Stimulated activated CD8-positive, alpha-beta memory T cell treated with anti-CD3 and anti-CD28 coated beads, Interleukin-7, amount 100 ng/mL, for 24 hours (primary cell): ENCODE results near the gene MOSMO.
"Not testable (repeated sequence)": the region's sequence is repeated elsewhere in the genome, so short reads cannot be mapped to it uniquely, and the experiment has no call there.

Source experiments
- DNase-seq: peaks from one replicate; pipeline ENCODE4 v3.0.0-alpha.2; 2020; ENCODE audit warnings: low read depth

The MOSMO gene

GRCh38 chr16:22003195-22003594, 4.7 kb upstream of the MOSMO start:
- DNase-seq = no peak

DNA sequence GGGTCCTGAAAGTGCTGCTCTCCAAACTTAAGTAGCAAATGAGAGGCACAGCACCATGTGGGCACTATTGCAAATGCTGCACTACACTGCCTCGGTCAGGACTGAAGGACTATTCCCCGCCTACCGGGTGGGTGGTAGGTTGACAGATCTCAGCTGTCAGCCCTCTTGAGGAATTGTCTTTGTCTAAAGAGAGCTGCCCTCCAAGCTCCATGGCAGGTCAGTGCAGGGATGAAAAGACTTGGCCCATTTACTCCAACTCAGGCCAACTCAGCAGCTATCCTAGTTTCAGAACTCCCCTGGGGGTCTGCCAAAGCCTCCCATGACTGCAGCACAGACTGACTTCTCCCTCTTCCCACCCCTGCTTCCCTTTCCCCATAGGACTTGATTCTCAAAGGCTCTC, 3.6 kb upstream of the MOSMO start:
- no peak for DNase-seq

DNA sequence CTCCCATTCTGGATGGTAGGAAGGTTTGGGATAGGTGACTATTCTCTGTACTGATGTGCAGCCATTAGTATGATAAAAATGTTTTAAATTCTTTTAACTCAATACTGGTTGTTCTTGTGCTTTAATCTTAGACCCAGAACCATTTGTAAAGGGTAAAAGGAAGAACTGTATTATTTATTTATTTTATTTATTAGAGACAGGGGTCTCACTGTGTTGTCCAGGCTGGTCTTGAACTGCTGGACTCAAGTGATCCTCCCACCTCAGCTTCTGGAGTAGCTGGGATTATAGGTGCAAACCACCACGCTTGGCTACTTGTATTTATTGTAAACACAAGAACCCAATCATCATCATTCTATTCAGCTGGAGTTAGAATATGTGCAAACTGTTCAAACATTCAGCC, 2.2 kb upstream of the MOSMO start:
- no peak for DNase-seq

DNA sequence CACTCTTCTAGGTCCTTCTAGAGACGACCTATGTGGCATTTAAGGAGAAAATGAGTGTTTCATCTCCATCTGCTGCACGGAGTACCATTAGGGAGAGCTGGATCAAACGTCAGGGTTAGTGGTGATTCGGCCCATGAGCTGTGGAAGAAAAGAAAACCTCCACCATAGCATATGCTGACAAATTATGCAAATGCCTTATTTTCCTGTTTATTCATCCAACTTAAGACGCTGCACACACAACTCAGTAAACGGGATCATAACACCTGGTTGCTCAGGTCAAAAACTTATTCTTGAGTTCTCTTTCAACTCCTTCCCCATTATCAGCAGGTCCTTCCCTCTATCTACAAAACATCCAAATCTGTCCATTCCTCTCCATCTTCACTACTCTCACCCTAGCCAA, 1.3 kb upstream of the MOSMO start:
- DNase-seq = no peak

DNA sequence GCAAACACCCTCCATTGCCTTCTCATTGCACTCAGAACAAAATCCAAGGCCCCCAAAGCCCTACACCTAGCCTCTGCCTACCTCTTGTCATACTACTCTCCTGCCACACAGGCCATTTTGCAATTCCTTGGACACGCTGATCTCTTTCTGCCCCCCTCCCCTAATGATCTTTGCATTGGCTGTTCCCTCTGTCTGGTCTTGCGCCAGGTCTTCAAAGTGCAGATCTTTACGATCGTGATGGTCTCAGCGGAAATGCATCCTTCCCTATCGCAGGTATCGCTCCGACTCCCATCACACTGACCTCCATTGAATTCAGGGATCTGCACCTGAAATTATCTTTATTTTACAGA, 777 bp upstream of the MOSMO start:
- DNase-seq = no peak

DNA sequence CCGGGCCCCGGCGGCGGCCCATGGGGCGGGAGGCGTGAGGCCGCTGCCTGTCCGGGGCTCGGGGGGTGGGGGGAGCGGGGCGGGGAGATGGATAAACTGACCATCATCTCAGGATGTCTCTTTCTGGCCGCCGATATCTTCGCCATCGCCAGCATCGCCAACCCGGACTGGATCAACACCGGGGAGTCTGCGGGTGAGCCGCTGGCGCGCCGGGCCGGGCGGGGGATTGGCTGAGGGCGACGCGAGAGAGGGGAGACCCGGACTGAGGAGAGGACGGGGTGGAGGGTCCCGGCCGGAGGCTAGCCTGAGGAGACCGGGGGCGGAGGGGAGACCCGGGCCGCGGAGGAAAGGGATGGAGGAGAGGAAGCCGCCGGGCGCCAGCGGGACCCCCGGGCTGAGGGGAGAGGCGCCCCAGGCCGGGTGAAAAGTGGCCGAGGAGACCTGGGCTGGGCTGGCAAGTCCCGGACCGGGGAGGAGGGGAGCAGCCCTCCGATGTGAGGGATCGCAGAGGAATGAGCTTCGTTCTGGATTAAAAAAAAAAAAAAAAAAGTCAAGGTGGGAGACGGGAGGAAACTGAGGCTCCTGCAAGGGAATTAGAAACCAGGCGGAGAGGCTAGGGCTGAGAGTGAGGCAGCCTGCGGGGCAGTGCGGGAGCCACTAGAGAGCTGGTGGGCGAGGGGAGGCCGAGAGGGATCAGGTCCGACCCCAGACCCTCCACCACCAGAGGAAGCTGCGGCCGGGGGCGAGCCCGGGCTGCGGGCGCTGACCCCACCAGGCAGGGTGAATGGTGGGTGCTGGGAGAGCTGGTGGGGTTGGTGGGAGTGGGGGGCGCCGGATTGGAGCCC, 526 bp downstream of the MOSMO start:
- no peak for DNase-seq

DNA sequence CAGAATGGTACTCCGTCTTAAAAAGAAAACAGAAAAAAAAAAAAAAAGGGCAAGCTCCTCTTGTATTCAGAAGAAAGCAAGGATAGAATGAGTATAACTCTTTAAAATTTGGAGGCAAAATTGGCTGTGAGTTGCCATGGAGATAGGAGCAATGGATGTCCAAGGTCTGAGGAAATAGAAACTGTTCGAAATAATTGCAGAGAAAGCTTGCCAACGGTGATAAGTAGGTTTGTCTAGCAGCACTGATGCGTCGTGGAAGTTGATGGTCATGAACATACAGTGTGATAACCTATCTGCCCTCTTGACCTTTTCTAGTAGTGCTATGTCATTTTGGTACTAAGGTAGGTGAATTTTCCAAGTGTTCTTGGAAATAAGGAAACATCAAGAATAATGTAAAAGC, 3.0 kb downstream of the MOSMO start:
- no peak for DNase-seq

GRCh38 chr16:22012241-22012640, 4.3 kb downstream of the MOSMO start:
- DNase-seq = no peak

DNA sequence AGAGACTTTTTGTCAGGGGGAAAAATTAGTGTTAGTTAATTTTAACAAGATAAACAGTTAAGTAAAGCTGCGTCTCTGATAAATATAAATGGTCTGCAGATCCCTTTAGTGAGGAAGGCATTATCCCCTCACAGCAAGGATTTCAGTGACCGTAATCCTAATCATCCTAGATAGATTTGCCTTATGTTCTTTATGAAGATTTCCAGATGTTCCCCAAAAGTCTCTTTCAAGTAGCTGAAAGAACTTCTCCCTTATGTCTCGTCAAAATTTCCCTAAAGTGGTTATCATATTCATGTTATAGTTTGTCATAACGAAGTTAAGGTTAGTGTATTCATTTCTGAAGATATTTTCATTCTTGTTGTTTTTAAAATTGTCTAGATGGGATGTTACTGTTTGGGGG, 5.6 kb downstream of the MOSMO start:
- DNase-seq = no peak

- no peak for DNase-seq
These were observed 6.5 kb downstream of the MOSMO start for GRCh38 chr16:22014271-22014873.

DNA sequence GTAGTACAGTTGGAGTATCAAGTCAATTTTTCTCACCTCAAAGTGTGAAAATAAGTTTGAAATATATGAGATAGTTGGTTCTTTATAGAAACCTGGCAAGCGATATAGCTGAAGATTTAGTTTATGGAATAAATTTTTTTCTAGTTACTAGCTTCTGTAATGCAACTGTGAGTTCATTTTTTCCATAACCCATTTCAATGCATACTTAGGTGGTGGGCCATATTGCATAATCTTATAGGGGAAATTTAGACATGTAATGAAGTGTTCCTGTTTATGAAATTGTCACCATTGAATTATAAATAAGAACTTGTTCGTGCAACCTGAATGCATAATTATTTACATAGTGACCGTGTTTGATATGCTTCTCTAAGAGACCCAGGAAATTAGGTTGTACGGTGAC, 9.0 kb downstream of the MOSMO start:
- DNase-seq = no peak

DNA sequence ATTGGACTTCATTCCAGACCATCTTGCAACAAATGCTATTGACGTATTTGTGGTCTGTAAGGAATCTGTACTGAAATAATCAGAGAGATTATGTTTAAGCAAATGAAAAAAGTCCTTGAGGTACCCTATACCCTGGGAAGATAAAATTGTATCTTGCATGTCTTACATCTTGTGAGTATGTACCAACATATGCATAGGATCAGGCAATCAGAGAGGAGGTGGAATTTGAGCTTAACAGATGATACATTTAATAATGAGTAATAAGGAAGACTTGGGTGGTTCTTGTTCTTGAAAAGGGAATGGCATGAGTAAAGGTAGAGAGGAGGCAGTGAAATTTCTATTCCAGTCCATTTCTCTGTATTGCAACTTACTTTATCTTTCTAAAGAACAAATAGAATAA, 10.6 kb downstream of the MOSMO start:
- no peak for DNase-seq

GRCh38 chr16:22022151-22022550, 14.2 kb downstream of the MOSMO start:
- DNase-seq = no peak

DNA sequence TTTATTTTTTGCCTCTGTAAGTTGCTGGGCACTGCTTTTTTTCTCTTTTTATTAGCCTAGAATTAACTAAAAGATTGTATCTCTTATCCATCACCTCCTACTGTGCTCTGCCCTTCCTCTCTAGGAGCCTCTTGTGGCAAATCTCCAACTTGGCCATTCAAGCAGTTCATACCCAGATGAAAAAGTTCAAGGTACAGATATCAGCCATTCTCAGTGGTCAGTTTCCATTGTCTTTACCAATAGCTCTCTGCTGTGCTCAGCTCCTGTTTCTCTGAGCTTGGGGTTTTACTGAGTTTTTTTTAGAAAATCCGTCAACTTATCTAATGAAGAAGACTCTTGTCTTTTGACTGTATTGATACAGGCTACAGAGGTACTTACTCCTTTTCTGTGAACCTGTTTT, 15.6 kb downstream of the MOSMO start:
- DNase-seq = no peak

GRCh38 chr16:22024785-22025184, 16.9 kb downstream of the MOSMO start:
- not testable (repeated sequence) for DNase-seq

- DNase-seq = no peak
These were observed 19.7 kb downstream of the MOSMO start for GRCh38 chr16:22027633-22028032.

DNA sequence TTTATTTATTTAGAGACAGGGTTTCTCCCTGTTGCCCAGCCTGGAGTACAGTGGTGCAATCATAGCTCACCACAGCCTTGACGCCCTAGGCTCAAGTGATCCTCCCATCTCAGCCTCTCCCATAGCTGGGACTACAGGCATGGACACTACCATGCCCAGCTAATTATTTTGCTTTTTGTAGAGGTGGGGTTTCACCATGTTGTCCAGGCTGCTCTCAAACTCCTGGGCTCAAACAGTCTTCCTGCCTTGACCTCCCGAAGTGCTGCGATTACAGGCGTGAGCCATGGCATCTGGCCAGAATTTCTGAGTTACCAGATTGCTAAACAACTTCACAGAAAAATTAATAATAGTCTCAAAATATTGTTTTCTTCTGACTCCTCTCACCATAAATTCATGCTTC, 21.7 kb downstream of the MOSMO start:
- no peak for DNase-seq

GRCh38 chr16:22030087-22030812, 22.3 kb downstream of the MOSMO start:
- no peak for DNase-seq

- DNase-seq = no peak
These were observed 23.7 kb downstream of the MOSMO start for GRCh38 chr16:22031483-22032083.

GRCh38 chr16:22034503-22034902, 26.6 kb downstream of the MOSMO start:
- DNase-seq = no peak

DNA sequence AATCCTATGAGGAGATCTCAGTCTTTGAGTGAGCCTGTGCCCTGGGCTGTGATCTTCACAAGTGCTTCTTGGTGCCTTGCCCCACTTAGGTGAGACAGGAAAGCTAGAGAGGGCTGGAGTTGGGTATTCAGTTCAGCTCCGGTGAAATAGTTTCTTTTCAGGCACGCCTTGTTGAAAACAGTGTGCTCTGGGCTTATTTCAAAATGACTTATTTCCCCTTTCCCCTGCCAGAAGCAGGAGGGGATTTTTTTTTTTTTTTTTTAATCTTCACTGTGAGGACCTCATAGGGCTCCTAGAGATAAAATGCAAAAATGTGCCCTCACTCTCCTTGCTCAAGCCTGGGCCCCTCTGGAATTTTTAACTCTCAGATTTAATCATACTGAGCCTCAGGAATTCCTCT, 27.2 kb downstream of the MOSMO start:
- no peak for DNase-seq

- not testable (repeated sequence) for DNase-seq
These were observed 36.0 kb downstream of the MOSMO start for GRCh38 chr16:22043882-22044281.

DNA sequence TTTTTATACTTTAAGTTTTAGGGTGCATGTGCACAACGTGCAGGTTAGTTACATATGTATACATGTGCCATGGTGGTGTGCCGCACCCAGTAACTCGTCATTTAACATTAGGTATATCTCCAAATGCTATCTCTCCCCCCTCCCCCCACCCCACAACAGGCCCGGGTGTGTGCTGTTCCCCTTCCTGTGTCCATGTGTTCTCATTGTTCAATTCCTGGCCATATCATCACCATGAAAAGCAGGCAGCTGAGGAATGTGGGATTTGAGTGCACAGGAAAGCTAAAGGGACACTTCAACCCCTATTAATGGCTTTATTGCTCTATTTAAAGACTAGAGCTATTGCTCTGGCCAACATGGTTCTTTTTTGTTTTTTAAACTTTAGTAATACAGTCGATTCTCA, 38.0 kb downstream of the MOSMO start:
- DNase-seq = not testable (repeated sequence)
